Ovary (tissue), 3 donors: ENCODE data around the gene OR2T10.
"Not testable (repeated sequence)": the region's sequence is repeated elsewhere in the genome, so short reads cannot be mapped to it uniquely, and the experiment has no call there.

Experiments
- CTCF ChIP-seq, 3 donors: fragments of 450-650 bp in 2 of 3; fragments of 200-600 bp in 1 of 3; IDR thresholded peaks; one replicate each; pipeline versions ENCODE4 v1.5.1 to v1.8.0; 2016 to 2022; ENCODE audit warnings: antibody characterized with exemption in 3 of 3, mild to moderate bottlenecking in 1 of 3
- POLR2A ChIP-seq: fragments of 450-650 bp; IDR thresholded peaks from one replicate; pipeline ENCODE4 v1.6.1; 2017; ENCODE audit warnings: antibody characterized with exemption, mild to moderate bottlenecking, moderate library complexity
- donor health status: DM: no; HTN: no; CAD: no.

GRCh38 chr1:248574657-248575056 is 22.8 kb downstream of the OR2T10 start, which contains the start of gene OR2T34:
- not testable (repeated sequence) for TF ChIP-seq CTCF (IDR thresholded peaks at IDR 0.05); POLR2A
